Activated CD8-positive, alpha-beta memory T cell treated with anti-CD3 and anti-CD28 coated beads, Interleukin-2, amount 50 U/mL, for 24 hours (primary cell): ENCODE results near the gene ZNF677.
"Not testable (repeated sequence)": the region's sequence is repeated elsewhere in the genome, so short reads cannot be mapped to it uniquely, and the experiment has no call there.

Experiments used
- DNase-seq: peaks from one replicate; pipeline ENCODE4 v3.0.0-alpha.2; 2020; ENCODE audit errors: extremely low read depth

ZNF677 gene

DNA sequence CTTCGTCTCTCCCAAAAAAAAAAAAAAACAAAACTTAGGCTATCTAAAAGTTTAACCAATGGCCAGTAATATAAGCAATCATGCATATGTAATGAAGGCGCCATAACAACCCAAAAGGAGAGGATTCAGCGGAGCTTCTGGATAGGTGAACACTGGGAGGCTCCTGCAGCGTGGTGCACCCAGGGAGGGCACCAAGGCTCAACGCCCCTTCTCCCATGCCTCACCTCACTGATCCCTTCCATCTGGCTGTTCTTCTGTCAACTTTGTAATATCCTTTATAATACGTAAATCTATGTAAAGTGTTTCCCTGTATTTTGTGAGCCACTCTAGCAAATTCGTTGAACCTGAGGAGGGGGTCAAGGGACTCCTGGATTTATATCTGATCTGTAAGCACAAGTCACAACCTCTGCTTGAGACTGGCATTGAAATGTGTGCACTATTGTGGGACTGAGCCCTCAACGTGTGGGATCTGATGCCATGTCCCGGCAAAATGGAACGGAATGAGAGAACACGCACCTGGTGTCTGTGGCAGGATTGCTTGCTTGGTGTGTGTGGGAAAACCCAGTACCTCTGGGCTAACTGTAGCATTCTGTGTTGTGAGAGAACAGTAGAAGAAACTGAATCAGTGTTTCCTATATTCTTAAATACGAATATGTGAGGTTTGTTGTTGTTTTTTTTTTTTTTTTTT, 61.0 kb downstream of the ZNF677 start:
- no peak for DNase-seq

GRCh38 chr19:53192771-53193534, 61.7 kb downstream of the ZNF677 start, which contains the start of gene ZNF665:
TSS of gene ZNF665 (minus strand) at chr19:53193358. CDS start at chr19:53182898, 10,460 bp downstream.
- peak; percentile 57 for DNase-seq

GRCh38 chr19:53190253-53190652, 64.4 kb downstream of the ZNF677 start:
- no peak for DNase-seq

DNA sequence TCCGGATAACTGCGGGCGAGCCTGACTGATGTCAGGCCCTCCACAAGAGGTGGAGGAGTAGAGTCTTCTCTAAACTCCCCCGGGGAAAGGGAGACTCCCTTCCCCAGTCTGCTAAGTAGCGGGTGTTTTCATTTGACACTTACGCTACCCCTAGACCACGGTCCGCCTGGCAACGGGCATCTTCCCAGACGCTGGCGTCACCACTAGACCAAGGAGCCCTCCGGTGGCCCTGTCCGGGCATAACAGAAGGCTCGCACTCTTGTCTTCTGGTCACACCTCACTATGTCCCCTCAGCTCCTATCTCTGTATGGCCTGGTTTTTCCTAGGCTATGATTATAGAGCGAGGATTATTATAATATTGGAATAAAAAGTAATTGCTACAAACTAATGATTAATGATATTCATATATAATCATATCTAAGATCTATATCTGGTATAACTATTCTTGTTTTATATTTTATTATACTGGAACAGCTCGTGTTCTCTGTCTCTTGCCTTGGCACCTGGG, 64.9 kb downstream of the ZNF677 start:
- DNase-seq = not testable (repeated sequence)
